SHP77 (cell line): ENCODE measurements around the gene GET4.
A peak's percentile ranks its signal among the peaks of the same experiment; 100 is the strongest.
"Not testable (repeated sequence)": the region's sequence is repeated elsewhere in the genome, so short reads cannot be mapped to it uniquely, and the experiment has no call there.

ENCODE experiments used
- DNase-seq, 2 experiments: peaks; one replicate each; lab custom pipeline; 2025; lab: John Stamatoyannopoulos, UW

The GET4 gene

GRCh38 chr7:915291-916218, 39.2 kb downstream of the GET4 start:
- no peak for DNase-seq

GRCh38 chr7:916291-916941, 40.1 kb downstream of the GET4 start:
- DNase-seq = no peak

- DNase-seq = no peak
These were observed 41.1 kb downstream of the GET4 start for GRCh38 chr7:917255-918117.

GRCh38 chr7:918118-918425, 41.7 kb downstream of the GET4 start:
- no peak for DNase-seq

- no peak for DNase-seq
These were observed 42.2 kb downstream of the GET4 start for GRCh38 chr7:918441-919113.

GRCh38 chr7:919114-919442, 42.7 kb downstream of the GET4 start:
- DNase-seq = no peak

- DNase-seq = no peak
These were observed 43.6 kb downstream of the GET4 start for GRCh38 chr7:919924-920341.

- no peak for DNase-seq
These were observed 44.2 kb downstream of the GET4 start for GRCh38 chr7:920351-921070.

GRCh38 chr7:921071-921461, 44.7 kb downstream of the GET4 start:
- DNase-seq = no peak

GRCh38 chr7:921581-922333, 45.4 kb downstream of the GET4 start:
- DNase-seq = no peak

- DNase-seq = no peak
These were observed 46.2 kb downstream of the GET4 start for GRCh38 chr7:922334-923107.

GRCh38 chr7:923108-924041, 47.0 kb downstream of the GET4 start:
- peak; percentile 25 to 70 for DNase-seq

GRCh38 chr7:924042-924441, 47.7 kb downstream of the GET4 start:
- DNase-seq = not testable (repeated sequence)

- DNase-seq = no peak
These were observed 48.3 kb downstream of the GET4 start for GRCh38 chr7:924541-925231.

- DNase-seq = no peak
These were observed 49.2 kb downstream of the GET4 start for GRCh38 chr7:925601-926000.

- DNase-seq = no peak
These were observed 50.0 kb downstream of the GET4 start for GRCh38 chr7:926061-927030.
